A673 (cell line): Measurements from ENCODE around the gene SNRPA1. TPM values are rescaled to one million over a fixed set of nuclear protein-coding genes. Genes with fewer than 3 reads are reported as not detected.

Source experiments
- BruUV-seq: library from RNA; stranded (reverse); fragments of 400-500 nt; replicated peaks from 2 replicates; lab custom pipeline; 2021; lab: Mats Ljungman, UMichigan
- CTCF ChIA-PET: fragments of 300-600 bp; sonication (Branson Sonifier 250); formaldehyde crosslinking; loops from one replicate; lab custom pipeline; 2022; ENCODE audit warnings: antibody characterized with exemption; lab: Charles Lee
- POLR2A ChIA-PET: fragments of 300-600 bp; sonication (Branson Sonifier 250); formaldehyde crosslinking; loops from one replicate; lab custom pipeline; 2022; ENCODE audit warnings: antibody characterized with exemption; ENCODE audit not compliant: low non-redundant PET; lab: Charles Lee
- DNase-seq: peaks from one replicate; pipeline ENCODE4 v3.0.0-alpha.2; 2015; ENCODE audit warnings: low spot score
- H3K27ac ChIP-seq: fragments of 200-600 bp; sonication (generic); 2 replicates; pipeline ENCODE4 v1.5.1; 2016; ENCODE audit warnings: mixed run types, low read depth, mild to moderate bottlenecking, mixed read lengths, antibody characterized with exemption, low read length; ENCODE audit not compliant: poor library complexity, severe bottlenecking
- H3K27me3 ChIP-seq: fragments of 200-600 bp; sonication (generic); replicated peaks from 2 replicates; pipeline ENCODE4 v1.6.1; 2017; ENCODE audit warnings: mixed run types, low read depth, mild to moderate bottlenecking, mixed read lengths, antibody characterized with exemption, low read length; ENCODE audit not compliant: insufficient read depth, poor library complexity
- H3K36me3 ChIP-seq: fragments of 200-600 bp; sonication (generic); 2 replicates; pipeline ENCODE4 v1.6.1; 2016; ENCODE audit warnings: mixed run types, mild to moderate bottlenecking, mixed read lengths, antibody characterized with exemption, low read length; ENCODE audit not compliant: insufficient read depth, poor library complexity, severe bottlenecking
- H3K4me1 ChIP-seq: fragments of 200-600 bp; sonication (generic); 2 replicates; pipeline ENCODE4 v1.6.1; 2017; ENCODE audit warnings: mixed run types, mild to moderate bottlenecking, mixed read lengths, antibody characterized with exemption, low read length; ENCODE audit not compliant: insufficient read depth, poor library complexity, severe bottlenecking
- H3K4me3 ChIP-seq: fragments of 200-600 bp; sonication (generic); 2 replicates; pipeline ENCODE4 v1.5.1; 2016; ENCODE audit warnings: low read depth, mixed run types, mild to moderate bottlenecking, mixed read lengths, low read length; ENCODE audit not compliant: poor library complexity, severe bottlenecking
- H3K9me3 ChIP-seq: fragments of 200-600 bp; sonication (generic); 2 replicates; pipeline ENCODE4 v1.6.1; 2016; ENCODE audit warnings: mixed run types, low read depth, mild to moderate bottlenecking, mixed read lengths, antibody characterized with exemption, low read length; ENCODE audit not compliant: poor library complexity, severe bottlenecking
- EZH2 ChIP-seq: fragments of 200-600 bp; sonication (generic); IDR thresholded peaks from 2 replicates; pipeline ENCODE4 v1.6.1; 2017; ENCODE audit warnings: borderline replicate concordance, low read depth, mild to moderate bottlenecking, mixed read lengths, antibody characterized with exemption, low read length; ENCODE audit not compliant: poor library complexity, severe bottlenecking
- intact Hi-C: fragments of 100-400 bp; cut with micrococcal nuclease; formaldehyde crosslinking; loops from one replicate; pipeline ENCODE4 v1.10.0; 2022; ENCODE audit not compliant: unreplicated experiment
- total RNA-seq: library from RNA; stranded (reverse); gene quantifications from 2 replicates; pipeline ENCODE4 v1.2.3, GENCODE V29; 2021
- TF ChIP-seq, protein P1 (sequence below): fragments of 300-800, 200-600 bp; sonication (generic); conservative IDR thresholded peaks from 2 replicates; pipeline ENCODE4 v1.5.1; 2017; ENCODE audit warnings: low read depth, mild to moderate bottlenecking, antibody characterized with exemption, low read length, moderate library complexity, mixed read lengths

SNRPA1 gene
- total RNA-seq, 1 experiment from 2014 or later: 206 TPM

DNA sequence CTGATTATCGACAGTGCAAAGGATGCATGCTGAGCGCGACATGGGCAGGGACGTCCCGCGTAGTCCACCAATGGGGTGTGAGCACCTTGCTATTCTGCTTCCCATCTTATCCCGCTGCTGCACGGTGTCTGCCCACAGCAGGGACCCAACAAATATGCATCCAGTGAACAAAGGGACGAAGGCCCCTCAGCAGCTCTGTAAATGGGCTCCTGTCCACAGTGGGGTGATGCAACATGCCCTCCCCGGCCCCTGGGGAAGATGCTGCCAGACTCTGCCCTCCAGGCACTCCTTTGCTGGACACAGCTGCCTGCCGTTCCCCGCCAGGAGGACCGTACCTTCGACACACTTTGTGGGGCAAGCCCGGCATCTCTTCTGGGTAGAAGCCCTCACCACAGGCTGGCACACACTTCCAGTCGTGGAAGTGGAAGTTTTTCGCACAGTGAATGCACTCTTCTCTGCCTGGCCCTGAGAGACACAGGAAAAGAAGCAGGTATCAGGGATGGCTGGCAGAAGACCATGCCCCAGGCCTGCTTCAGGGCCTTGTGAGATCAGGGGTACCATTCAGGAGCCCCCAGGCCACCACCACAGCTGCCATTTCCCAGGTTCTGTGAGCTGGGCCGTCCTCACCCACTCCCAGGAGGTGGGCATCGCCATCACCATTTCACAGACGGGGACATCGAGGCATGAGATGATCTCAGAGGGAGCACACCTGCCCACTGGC, 18.2 kb upstream of the SNRPA1 start:
- Histone ChIP-seq H3K27ac (no peak overlapping the region), H3K36me3 (no peaks in the 10 kb centered on the region), H3K4me3 (no peak overlapping the region), H3K27me3 (no peaks in the 10 kb centered on the region), H3K9me3 (no peaks in the 10 kb centered on the region), H3K4me1 (no peaks in the 10 kb centered on the region)
- TF ChIP-seq, protein P1, sequence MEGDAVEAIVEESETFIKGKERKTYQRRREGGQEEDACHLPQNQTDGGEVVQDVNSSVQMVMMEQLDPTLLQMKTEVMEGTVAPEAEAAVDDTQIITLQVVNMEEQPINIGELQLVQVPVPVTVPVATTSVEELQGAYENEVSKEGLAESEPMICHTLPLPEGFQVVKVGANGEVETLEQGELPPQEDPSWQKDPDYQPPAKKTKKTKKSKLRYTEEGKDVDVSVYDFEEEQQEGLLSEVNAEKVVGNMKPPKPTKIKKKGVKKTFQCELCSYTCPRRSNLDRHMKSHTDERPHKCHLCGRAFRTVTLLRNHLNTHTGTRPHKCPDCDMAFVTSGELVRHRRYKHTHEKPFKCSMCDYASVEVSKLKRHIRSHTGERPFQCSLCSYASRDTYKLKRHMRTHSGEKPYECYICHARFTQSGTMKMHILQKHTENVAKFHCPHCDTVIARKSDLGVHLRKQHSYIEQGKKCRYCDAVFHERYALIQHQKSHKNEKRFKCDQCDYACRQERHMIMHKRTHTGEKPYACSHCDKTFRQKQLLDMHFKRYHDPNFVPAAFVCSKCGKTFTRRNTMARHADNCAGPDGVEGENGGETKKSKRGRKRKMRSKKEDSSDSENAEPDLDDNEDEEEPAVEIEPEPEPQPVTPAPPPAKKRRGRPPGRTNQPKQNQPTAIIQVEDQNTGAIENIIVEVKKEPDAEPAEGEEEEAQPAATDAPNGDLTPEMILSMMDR: no peak
- TF ChIP-seq EZH2: no peak
- ChIA-PET CTCF (no interaction called here), POLR2A (no interaction called here)
- intact Hi-C loops: no loop called here
- no TSS peak for BruUV-seq
- DNase-seq: no peak

DNA sequence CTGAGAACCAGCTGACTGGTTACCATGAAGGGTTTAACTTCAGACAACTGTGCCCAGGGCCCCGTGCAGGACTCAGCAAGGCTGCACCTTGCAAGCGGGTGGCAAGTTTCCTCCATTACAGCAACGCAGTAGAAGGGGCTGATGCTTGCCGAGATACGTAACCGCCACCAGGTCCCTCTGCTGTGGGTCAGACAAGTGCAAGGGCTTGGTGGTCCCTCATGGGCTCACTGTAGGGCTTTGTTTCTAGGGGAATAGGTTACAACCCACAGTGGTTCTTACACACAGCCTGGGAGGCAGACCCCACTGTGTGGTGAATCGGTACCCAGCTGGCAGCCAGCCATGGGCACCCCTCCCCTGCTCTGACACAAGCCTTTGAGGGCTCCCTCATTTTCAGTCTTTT, 15.5 kb upstream of the SNRPA1 start:
- no peak for DNase-seq
- TF ChIP-seq, protein P1: no peak
- TF ChIP-seq EZH2: no peak
- POLR2A ChIA-PET: no interaction called here

DNA sequence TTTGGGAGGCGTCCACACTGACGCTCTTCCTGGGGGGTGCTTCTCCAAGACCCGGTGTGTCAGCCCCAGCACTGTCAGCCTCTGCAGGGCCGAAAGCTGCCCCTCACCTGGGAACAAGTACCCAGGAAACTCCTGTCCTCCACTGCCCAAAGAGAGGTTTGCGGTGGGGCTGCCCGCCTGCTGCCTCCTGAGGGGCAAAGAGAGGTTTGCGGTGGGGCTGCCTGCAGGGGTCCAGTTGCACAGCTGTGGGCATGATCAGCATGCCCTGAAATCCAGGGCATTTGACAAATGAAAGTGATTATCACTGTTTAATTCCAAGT, 15.1 kb upstream of the SNRPA1 start:
- Histone ChIP-seq H3K27me3 (no peaks in the 10 kb centered on the region), H3K27ac (no peak overlapping the region), H3K4me1 (no peaks in the 10 kb centered on the region), H3K4me3 (no peak overlapping the region), H3K9me3 (no peaks in the 10 kb centered on the region), H3K36me3 (no peaks in the 10 kb centered on the region)
- BruUV-seq: no TSS peak
- TF ChIP-seq, protein P1: no peak
- TF ChIP-seq EZH2: no peak
- ChIA-PET CTCF (no interaction called here), POLR2A (no interaction called here)
- intact Hi-C loops: no loop called here
- DNase-seq: no peak

More for the DNA sequence above, 15.5 kb upstream of the SNRPA1 start:
- Histone ChIP-seq H3K9me3 (no peaks in the 10 kb centered on the region), H3K36me3 (no peaks in the 10 kb centered on the region), H3K27me3 (no peaks in the 10 kb centered on the region), H3K4me1 (no peaks in the 10 kb centered on the region), H3K4me3 (no peak overlapping the region), H3K27ac (no peak overlapping the region)
- CTCF ChIA-PET: no interaction called here
- BruUV-seq: no TSS peak
- intact Hi-C loops: no loop called here
